Measurements from ENCODE around the gene GNMT.

Gene GNMT

DNA sequence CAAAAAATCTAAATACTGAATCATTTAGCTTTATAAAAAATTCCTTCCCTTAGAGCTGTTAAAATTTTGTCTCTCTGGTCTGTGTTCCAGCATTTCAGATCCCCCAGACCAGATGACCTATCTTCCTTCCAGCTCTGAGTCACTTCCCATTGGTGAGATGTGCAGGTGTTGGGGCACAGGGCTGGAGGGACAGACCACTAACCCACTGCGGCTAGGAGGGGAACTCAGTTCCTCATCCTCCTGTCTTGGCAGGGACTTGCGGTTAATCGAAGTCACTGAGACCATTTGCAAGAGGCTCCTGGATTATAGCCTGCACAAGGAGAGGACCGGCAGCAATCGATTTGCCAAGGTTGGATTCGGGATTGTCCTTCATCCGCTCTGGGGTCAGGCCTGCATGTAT lies 25.2 kb upstream of the GNMT start:
- Histone ChIP-seq H3K4me3 (no peak overlapping the region), H3K27ac (no peak overlapping the region)
- no peak for DNase-seq (ENCODE audit: low spot score)
- TF ChIP-seq, protein P1, sequence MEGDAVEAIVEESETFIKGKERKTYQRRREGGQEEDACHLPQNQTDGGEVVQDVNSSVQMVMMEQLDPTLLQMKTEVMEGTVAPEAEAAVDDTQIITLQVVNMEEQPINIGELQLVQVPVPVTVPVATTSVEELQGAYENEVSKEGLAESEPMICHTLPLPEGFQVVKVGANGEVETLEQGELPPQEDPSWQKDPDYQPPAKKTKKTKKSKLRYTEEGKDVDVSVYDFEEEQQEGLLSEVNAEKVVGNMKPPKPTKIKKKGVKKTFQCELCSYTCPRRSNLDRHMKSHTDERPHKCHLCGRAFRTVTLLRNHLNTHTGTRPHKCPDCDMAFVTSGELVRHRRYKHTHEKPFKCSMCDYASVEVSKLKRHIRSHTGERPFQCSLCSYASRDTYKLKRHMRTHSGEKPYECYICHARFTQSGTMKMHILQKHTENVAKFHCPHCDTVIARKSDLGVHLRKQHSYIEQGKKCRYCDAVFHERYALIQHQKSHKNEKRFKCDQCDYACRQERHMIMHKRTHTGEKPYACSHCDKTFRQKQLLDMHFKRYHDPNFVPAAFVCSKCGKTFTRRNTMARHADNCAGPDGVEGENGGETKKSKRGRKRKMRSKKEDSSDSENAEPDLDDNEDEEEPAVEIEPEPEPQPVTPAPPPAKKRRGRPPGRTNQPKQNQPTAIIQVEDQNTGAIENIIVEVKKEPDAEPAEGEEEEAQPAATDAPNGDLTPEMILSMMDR (IDR thresholded peaks at IDR 0.05): no peak

DNA sequence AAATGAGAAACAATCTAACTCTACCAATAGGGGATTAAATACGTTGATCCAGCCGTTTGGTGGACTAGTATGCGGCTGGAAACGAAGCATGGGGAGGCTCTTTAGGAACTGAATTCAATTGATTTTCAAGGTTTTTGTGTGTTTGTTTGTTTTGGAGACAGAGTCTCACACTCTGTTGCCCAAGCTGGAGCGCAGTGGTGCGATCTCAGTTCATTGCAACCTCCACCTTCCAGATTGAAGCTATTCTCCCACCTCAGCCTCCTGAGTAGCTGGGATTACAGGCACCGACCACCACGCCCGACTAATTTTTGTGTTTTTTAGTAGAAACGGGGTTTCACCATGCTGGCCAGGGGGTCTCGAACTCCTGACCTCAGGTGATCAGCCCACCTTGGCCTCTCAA lies 24.2 kb upstream of the GNMT start:
- TF ChIP-seq, protein P1 (IDR thresholded peaks at IDR 0.05): no peak
- DNase-seq (ENCODE audit: low spot score): no peak

DNA sequence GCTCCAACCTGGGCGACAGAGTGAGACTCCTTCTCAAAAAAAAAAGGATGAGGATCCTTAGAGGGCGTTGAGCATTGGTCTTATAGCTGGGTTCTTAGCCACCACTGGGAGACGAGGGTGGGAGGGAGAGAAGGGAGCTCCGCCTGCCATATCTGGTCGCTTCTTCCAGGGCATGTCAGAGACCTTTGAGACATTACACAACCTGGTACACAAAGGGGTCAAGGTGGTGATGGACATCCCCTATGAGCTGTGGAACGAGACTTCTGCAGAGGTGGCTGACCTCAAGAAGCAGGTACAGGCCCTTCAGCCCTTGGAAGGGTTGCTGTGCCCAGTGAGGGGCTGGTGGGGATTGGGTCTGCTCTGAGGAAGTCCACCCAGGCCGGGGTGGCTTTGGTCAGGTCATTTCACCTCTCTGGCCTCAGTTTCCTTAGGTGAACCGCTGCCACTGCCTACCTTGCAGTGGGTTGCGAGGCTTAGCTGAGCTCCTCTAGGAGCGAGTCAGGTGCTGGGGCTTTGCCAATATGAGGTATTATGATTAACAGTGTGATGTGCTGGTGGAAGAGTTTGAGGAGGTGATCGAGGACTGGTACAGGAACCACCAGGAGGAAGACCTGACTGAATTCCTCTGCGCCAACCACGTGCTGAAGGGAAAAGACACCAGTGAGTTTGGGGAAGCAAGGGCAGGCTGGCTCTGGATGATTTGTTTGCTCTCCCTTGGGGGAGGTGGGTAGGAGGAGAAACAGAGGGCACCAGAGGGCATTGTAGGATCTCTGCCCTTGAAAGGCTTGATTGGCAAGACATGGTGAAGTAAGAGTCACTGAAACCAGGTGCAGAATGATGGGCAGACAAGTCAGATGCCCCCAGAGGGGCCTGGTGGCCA lies 22.8 kb upstream of the GNMT start:
- DNase-seq (ENCODE audit: low spot score): no peak

More for the DNA sequence above, 24.2 kb upstream of the GNMT start:
- Histone ChIP-seq H3K4me3 (no peak overlapping the region), H3K27ac (no peak overlapping the region)

DNA sequence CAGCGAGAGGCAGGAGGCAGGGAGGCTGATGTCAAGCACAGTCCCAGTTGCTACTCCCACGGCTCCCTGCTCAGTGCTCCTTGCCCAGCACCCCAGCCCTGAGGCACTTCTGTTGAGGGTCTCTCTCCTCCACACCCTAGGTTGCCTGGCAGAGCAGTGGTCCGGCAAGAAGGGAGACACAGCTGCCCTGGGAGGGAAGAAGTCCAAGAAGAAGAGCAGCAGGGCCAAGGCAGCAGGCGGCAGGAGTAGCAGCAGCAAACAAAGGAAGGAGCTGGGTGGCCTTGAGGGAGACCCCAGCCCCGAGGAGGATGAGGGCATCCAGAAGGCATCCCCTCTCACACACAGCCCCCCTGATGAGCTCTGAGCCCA lies 22.1 kb upstream of the GNMT start:
- Histone ChIP-seq H3K4me3 (no peak overlapping the region), H3K27ac (no peak overlapping the region)
- TF ChIP-seq, protein P1 (IDR thresholded peaks at IDR 0.05): no peak
- DNase-seq (ENCODE audit: low spot score): no peak

More for the DNA sequence above, 22.8 kb upstream of the GNMT start:
- no peak overlapping the region for H3K4me3 ChIP-seq
- no peak overlapping the region for H3K27ac ChIP-seq
- TF ChIP-seq, protein P1 (IDR thresholded peaks at IDR 0.05): no peak

DNA sequence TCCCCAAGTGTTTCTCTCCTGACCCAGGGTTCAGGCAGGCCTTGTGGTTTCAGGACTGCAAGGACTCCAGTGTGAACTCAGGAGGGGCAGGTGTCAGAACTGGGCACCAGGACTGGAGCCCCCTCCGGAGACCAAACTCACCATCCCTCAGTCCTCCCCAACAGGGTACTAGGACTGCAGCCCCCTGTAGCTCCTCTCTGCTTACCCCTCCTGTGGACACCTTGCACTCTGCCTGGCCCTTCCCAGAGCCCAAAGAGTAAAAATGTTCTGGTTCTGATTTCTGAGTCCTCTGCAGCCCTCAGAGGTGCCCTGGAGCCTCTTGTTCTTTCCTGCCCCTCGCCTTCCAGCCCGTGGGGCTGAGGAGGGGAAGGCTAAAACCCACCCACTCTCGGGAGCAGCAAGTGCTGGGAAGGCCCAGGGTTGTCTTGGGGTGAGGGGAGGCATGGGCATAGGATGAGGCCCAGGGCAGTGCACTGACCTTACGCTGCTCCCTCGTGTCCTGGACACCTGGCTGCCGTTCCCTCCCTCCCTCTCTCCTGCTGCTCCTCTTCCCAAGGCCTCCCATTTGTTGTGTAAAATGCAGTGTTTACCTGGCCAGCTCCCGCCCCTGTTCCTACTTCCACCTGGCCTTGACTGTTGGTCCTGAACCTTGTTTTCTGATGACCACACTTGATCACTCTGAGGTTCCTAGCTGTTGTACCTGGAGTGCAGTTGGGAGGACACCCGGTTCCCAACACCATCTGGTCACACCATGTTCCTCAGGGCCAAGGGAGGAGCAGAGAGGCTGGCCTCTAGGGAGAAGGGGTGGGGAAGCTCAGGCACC lies 21.4 kb upstream of the GNMT start:
- Histone ChIP-seq H3K27ac (no peak overlapping the region), H3K4me3 (no peak overlapping the region)
- no peak for DNase-seq (ENCODE audit: low spot score)
- TF ChIP-seq, protein P1 (IDR thresholded peaks at IDR 0.05): no peak

DNA sequence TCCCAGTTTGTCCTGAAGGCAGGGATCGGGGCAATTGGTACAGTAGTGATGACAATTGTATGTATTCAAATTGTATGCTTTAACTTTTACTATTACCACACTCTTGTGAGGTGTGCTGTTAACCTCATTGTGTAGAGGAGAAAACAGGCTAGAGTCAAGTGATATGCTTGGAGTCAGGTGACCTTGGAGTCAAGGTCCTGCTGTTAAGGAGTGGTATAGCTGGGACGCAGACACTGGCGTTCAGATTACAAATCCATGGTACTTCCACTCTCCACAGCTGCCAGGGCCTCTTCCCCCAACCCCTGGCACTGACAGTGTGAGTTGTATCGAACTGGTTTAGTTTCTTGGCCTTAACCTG lies 20.8 kb upstream of the GNMT start:
- H3K4me3 ChIP-seq: no peak overlapping the region
- no peak for DNase-seq (ENCODE audit: low spot score)
- TF ChIP-seq, protein P1 (IDR thresholded peaks at IDR 0.05): no peak
- H3K27ac ChIP-seq: no peak overlapping the region

Data from coronary artery (tissue), 2 donors.